ENCODE results near the gene CACNA1D.

CACNA1D gene

GRCh38 chr3:53792866-53793265 is 298.5 kb downstream of the CACNA1D start:
- no CpG with 5 or more reads among the region's 3 CpGs for WGBS, 2 donors (ENCODE audit: extremely low coverage in 2 of 2, insufficient read length in 2 of 2, insufficient replicate concordance in 1 of 2)
- Histone ChIP-seq H2AFZ (ENCODE audit: low read length) (no peak overlapping the region), H3K27ac (replicated peaks; ENCODE audit: low read length) (no peak overlapping the region), H3K14ac (ENCODE audit: low read length) (peak overlapping the region; percentile 65), H3K4ac (ENCODE audit: low read length) (no peak overlapping the region), H2AK5ac (ENCODE audit: low read depth, low read length) (peak overlapping the region; percentile 74), H3K4me3 (ENCODE audit: low read length in 2 of 2) (no peak overlapping the region), H2BK120ac (ENCODE audit: low read depth, low read length) (no peak overlapping the region), H3K9me3 (replicated peaks in 1 of 2; ENCODE audit: control insufficient read depth in 2 of 2, insufficient read depth in 1 of 2, low read depth in 1 of 2, low read length in 2 of 2) (no peaks in the 10 kb centered on the region), H2BK5ac (ENCODE audit: low read length) (no peak overlapping the region), H2BK12ac (ENCODE audit: low read length) (no peak overlapping the region), H3K36me3 (replicated peaks in 1 of 2; ENCODE audit: control insufficient read depth in 2 of 2, insufficient read depth in 2 of 2, low read length in 2 of 2) (no peaks in the 10 kb centered on the region), H3K9ac (ENCODE audit: low read depth, low read length, poor library complexity) (no peak overlapping the region), H3K23ac (ENCODE audit: low read depth, low read length, poor library complexity) (no peak overlapping the region), H3K27me3 (ENCODE audit: control insufficient read depth in 3 of 3, insufficient read depth in 3 of 3, low read depth in 1 of 3, low read length in 3 of 3) (no peaks in the 10 kb centered on the region), H2BK15ac (ENCODE audit: low read length) (peak overlapping the region; percentile 87), H3K79me1 (ENCODE audit: low read depth, low read length) (no peaks in the 10 kb centered on the region), H3K18ac (ENCODE audit: low read length) (peak overlapping the region; percentile 44), H4K8ac (ENCODE audit: low read depth, low read length) (no peak overlapping the region), H3K4me1 (ENCODE audit: control insufficient read depth in 2 of 2, insufficient read depth in 1 of 2, low read depth in 1 of 2, low read length in 2 of 2) (peaks cover 12 to 21% of the 10 kb centered on the region in 2 donors), H4K91ac (ENCODE audit: low read depth, low read length, poor library complexity) (no peak overlapping the region), H3K4me2 (ENCODE audit: insufficient read depth, low read length, poor library complexity, severe bottlenecking) (no peak overlapping the region)
- no peak for DNase-seq (ENCODE audit: low spot score)

DNA sequence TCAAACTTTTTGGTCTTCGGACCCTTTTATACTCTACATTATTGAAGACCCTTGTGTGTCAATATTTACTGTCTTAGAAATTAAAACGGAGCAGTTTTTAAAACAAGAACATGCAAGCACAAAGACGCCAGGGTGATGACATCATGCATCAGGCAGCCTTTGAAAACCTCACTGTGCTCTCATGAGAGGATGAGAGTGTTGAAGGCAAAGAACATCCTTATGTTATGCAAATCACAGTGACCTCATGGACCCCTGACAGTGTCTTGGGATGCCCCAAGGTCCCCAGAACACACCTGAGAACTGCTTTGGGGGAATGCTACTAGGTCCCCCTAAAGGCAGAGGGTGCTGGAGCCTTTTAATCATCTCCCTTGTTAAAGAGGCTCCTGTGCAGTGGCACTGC is 300.2 kb downstream of the CACNA1D start:
- no peak overlapping the region for H3K27ac ChIP-seq (replicated peaks; ENCODE audit: low read length)
- no peak overlapping the region for H2BK120ac ChIP-seq (ENCODE audit: low read depth, low read length)
- no peak overlapping the region for H2AFZ ChIP-seq (ENCODE audit: low read length)
- H3K4me3 ChIP-seq (ENCODE audit: low read length in 2 of 2) = no peak overlapping the region
- no peak overlapping the region for H3K4me2 ChIP-seq (ENCODE audit: insufficient read depth, low read length, poor library complexity, severe bottlenecking)
- no peaks in the 10 kb centered on the region for H3K36me3 ChIP-seq (replicated peaks in 1 of 2; ENCODE audit: control insufficient read depth in 2 of 2, insufficient read depth in 2 of 2, low read length in 2 of 2)
- no peak overlapping the region for H4K91ac ChIP-seq (ENCODE audit: low read depth, low read length, poor library complexity)
- H3K9me3 ChIP-seq (replicated peaks in 1 of 2; ENCODE audit: control insufficient read depth in 2 of 2, insufficient read depth in 1 of 2, low read depth in 1 of 2, low read length in 2 of 2) = no peaks in the 10 kb centered on the region
- no peak overlapping the region for H3K23ac ChIP-seq (ENCODE audit: low read depth, low read length, poor library complexity)
- no peaks in the 10 kb centered on the region for H3K27me3 ChIP-seq (ENCODE audit: control insufficient read depth in 3 of 3, insufficient read depth in 3 of 3, low read depth in 1 of 3, low read length in 3 of 3)
- H2BK5ac ChIP-seq (ENCODE audit: low read length) = no peak overlapping the region
- H2BK15ac ChIP-seq (ENCODE audit: low read length) = no peak overlapping the region
- H3K79me1 ChIP-seq (ENCODE audit: low read depth, low read length) = no peaks in the 10 kb centered on the region
- H3K9ac ChIP-seq (ENCODE audit: low read depth, low read length, poor library complexity) = no peak overlapping the region
- H3K14ac ChIP-seq (ENCODE audit: low read length) = no peak overlapping the region
- no peak overlapping the region for H3K4ac ChIP-seq (ENCODE audit: low read length)
- no peak overlapping the region for H2BK12ac ChIP-seq (ENCODE audit: low read length)
- no peak overlapping the region for H3K18ac ChIP-seq (ENCODE audit: low read length)
- no peak overlapping the region for H2AK5ac ChIP-seq (ENCODE audit: low read depth, low read length)
- WGBS, 2 donors (ENCODE audit: extremely low coverage in 2 of 2, insufficient read length in 2 of 2, insufficient replicate concordance in 1 of 2) = no CpG with 5 or more reads among the region's 3 CpGs
- H4K8ac ChIP-seq (ENCODE audit: low read depth, low read length) = no peak overlapping the region
- peaks cover 12 to 24% of the 10 kb centered on the region in 2 donors for H3K4me1 ChIP-seq (ENCODE audit: control insufficient read depth in 2 of 2, insufficient read depth in 1 of 2, low read depth in 1 of 2, low read length in 2 of 2)
- DNase-seq (ENCODE audit: low spot score) = no peak

- WGBS, 2 donors (ENCODE audit: extremely low coverage in 2 of 2, insufficient read length in 2 of 2, insufficient replicate concordance in 1 of 2) = no CpG with 5 or more reads among the region's 3 CpGs
- no peak overlapping the region for H3K27ac ChIP-seq (replicated peaks; ENCODE audit: low read length)
Observed at GRCh38 chr3:53795176-53795575, 300.8 kb downstream of the CACNA1D start.

DNA sequence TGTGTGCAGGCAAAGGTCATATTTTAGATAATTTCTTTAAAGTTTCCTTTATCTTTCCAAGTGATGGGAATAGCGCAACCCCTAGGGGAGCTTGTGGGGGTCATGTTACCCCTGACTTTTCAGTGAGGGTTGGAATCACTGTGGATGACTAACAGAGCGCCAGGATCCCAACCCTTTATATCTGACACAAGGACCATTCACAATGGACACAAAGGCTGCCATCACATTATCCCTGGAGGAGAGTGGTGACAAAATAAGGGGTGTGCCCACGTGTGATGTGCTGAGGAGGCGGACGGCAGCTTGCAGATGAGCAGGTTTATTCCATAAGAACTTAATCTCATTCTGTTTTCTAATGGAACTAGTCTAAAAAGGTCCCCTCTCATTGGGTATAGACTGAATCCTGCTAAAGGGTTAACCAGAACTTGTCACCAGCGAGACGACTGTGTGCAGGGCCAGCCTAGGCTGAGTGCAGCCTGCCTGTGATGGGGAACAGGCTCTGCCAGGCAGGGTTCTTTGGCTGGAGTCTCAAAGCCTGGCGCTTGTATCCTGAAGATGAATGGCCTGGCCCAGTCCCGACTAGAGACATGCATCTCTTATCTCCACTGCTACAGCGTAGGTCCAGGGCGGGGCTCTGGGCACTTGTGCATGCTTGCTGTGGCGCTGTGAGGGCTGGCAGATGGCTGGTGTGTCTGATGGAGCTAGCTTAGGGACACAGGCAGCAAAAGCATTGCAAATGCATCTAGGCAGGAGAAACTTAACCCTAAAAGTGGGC is 301.6 kb downstream of the CACNA1D start:
- Histone ChIP-seq H2AFZ (ENCODE audit: low read length) (peak overlapping the region; percentile 31), H3K14ac (ENCODE audit: low read length) (no peak overlapping the region), H2BK12ac (ENCODE audit: low read length) (no peak overlapping the region), H3K27me3 (ENCODE audit: control insufficient read depth in 3 of 3, insufficient read depth in 3 of 3, low read depth in 1 of 3, low read length in 3 of 3) (no peaks in the 10 kb centered on the region), H3K4me1 (ENCODE audit: control insufficient read depth in 2 of 2, insufficient read depth in 1 of 2, low read depth in 1 of 2, low read length in 2 of 2) (peaks cover 12 to 20% of the 10 kb centered on the region in 2 donors), H3K18ac (ENCODE audit: low read length) (peak overlapping the region; percentile 55), H3K4me2 (ENCODE audit: insufficient read depth, low read length, poor library complexity, severe bottlenecking) (no peak overlapping the region), H2BK5ac (ENCODE audit: low read length) (peak overlapping the region; percentile 68), H2BK15ac (ENCODE audit: low read length) (no peak overlapping the region), H3K27ac (replicated peaks; ENCODE audit: low read length) (no peak overlapping the region), H4K8ac (ENCODE audit: low read depth, low read length) (no peak overlapping the region), H2BK120ac (ENCODE audit: low read depth, low read length) (no peak overlapping the region), H3K4ac (ENCODE audit: low read length) (no peak overlapping the region), H3K23ac (ENCODE audit: low read depth, low read length, poor library complexity) (no peak overlapping the region), H4K91ac (ENCODE audit: low read depth, low read length, poor library complexity) (no peak overlapping the region), H3K9me3 (replicated peaks in 1 of 2; ENCODE audit: control insufficient read depth in 2 of 2, insufficient read depth in 1 of 2, low read depth in 1 of 2, low read length in 2 of 2) (no peaks in the 10 kb centered on the region), H3K79me1 (ENCODE audit: low read depth, low read length) (no peaks in the 10 kb centered on the region), H3K4me3 (ENCODE audit: low read length in 2 of 2) (no peak overlapping the region), H3K36me3 (replicated peaks in 1 of 2; ENCODE audit: control insufficient read depth in 2 of 2, insufficient read depth in 2 of 2, low read length in 2 of 2) (no peaks in the 10 kb centered on the region), H2AK5ac (ENCODE audit: low read depth, low read length) (no peak overlapping the region), H3K9ac (ENCODE audit: low read depth, low read length, poor library complexity) (no peak overlapping the region)
- WGBS, 2 donors (ENCODE audit: extremely low coverage in 2 of 2, insufficient read length in 2 of 2, insufficient replicate concordance in 1 of 2) = no CpG with 5 or more reads among the region's 12 CpGs
- DNase-seq (ENCODE audit: low spot score) = peak; percentile 29

More at GRCh38 chr3:53795176-53795575, 300.8 kb downstream of the CACNA1D start:
- no peak overlapping the region for H3K4ac ChIP-seq (ENCODE audit: low read length)
- no peak overlapping the region for H3K14ac ChIP-seq (ENCODE audit: low read length)
- H3K23ac ChIP-seq (ENCODE audit: low read depth, low read length, poor library complexity) = no peak overlapping the region
- H3K9me3 ChIP-seq (replicated peaks in 1 of 2; ENCODE audit: control insufficient read depth in 2 of 2, insufficient read depth in 1 of 2, low read depth in 1 of 2, low read length in 2 of 2) = no peaks in the 10 kb centered on the region
- H3K18ac ChIP-seq (ENCODE audit: low read length) = peak overlapping the region; percentile 36
- H3K4me1 ChIP-seq (ENCODE audit: control insufficient read depth in 2 of 2, insufficient read depth in 1 of 2, low read depth in 1 of 2, low read length in 2 of 2) = peaks cover 12 to 22% of the 10 kb centered on the region in 2 donors
- no peak overlapping the region for H2BK120ac ChIP-seq (ENCODE audit: low read depth, low read length)
- H3K4me3 ChIP-seq (ENCODE audit: low read length in 2 of 2) = no peak overlapping the region
- no peak overlapping the region for H4K8ac ChIP-seq (ENCODE audit: low read depth, low read length)
- H3K4me2 ChIP-seq (ENCODE audit: insufficient read depth, low read length, poor library complexity, severe bottlenecking) = no peak overlapping the region
- no peak for DNase-seq (ENCODE audit: low spot score)
- H4K91ac ChIP-seq (ENCODE audit: low read depth, low read length, poor library complexity) = no peak overlapping the region
- H3K27me3 ChIP-seq (ENCODE audit: control insufficient read depth in 3 of 3, insufficient read depth in 3 of 3, low read depth in 1 of 3, low read length in 3 of 3) = no peaks in the 10 kb centered on the region
- no peak overlapping the region for H3K9ac ChIP-seq (ENCODE audit: low read depth, low read length, poor library complexity)
- no peaks in the 10 kb centered on the region for H3K36me3 ChIP-seq (replicated peaks in 1 of 2; ENCODE audit: control insufficient read depth in 2 of 2, insufficient read depth in 2 of 2, low read length in 2 of 2)
- H2BK5ac ChIP-seq (ENCODE audit: low read length) = no peak overlapping the region
- H2BK12ac ChIP-seq (ENCODE audit: low read length) = no peak overlapping the region
- peak overlapping the region; percentile 17 for H2AK5ac ChIP-seq (ENCODE audit: low read depth, low read length)
- no peak overlapping the region for H2AFZ ChIP-seq (ENCODE audit: low read length)
- H3K79me1 ChIP-seq (ENCODE audit: low read depth, low read length) = no peaks in the 10 kb centered on the region
- H2BK15ac ChIP-seq (ENCODE audit: low read length) = no peak overlapping the region

Data from neuronal stem cell (in vitro differentiated cells).